ENCODE data around the gene VAPA.
"Not testable (repeated sequence)": the region's sequence is repeated elsewhere in the genome, so short reads cannot be mapped to it uniquely, and the experiment has no call there.

DNA sequence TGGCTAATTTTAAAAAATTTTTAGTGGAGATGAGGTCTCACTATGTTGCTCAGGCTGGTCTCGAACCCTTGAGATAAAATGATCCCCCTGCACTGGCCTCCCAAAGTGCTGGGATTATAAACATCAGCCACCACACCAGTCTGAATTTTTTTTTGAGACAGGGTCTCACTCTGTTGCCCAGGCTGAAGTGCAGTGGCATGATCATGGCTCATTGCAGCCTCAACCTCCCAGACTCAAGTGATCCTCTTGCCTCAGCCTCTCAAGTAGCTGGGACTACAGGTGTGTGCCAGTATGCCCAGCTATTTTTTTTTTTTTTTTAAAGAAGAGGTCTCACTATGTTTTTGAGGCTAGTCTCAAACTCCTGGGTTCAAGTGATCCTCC lies 14.3 kb upstream of the VAPA start:
- not testable (repeated sequence) for TF ChIP-seq BHLHE40 (IDR thresholded peaks at IDR 0.05; ENCODE audit: borderline replicate concordance); FOXA1 (IDR thresholded peaks at IDR 0.05)

All from HEK293T (cell line).